Endothelial cell (in vitro differentiated cells): ENCODE measurements around the gene RNASEL. TPM values are rescaled to one million over a fixed set of nuclear protein-coding genes. Genes with fewer than 3 reads are reported as not detected.

Source experiments
- DNase-seq: peaks from one replicate; pipeline ENCODE4 v3.0.0; 2021; ENCODE audit warnings: low spot score
- H3K27ac Mint-ChIP-seq: one replicate; pipeline ENCODE4 v1.8.0; 2021; ENCODE audit warnings: mixed read lengths, inconsistent platforms; ENCODE audit not compliant: unreplicated experiment
- H3K27me3 Mint-ChIP-seq: one replicate; pipeline ENCODE4 v1.8.0; 2021; ENCODE audit warnings: mild to moderate bottlenecking, moderate library complexity, mixed read lengths, inconsistent platforms; ENCODE audit not compliant: unreplicated experiment
- H3K36me3 Mint-ChIP-seq: one replicate; pipeline ENCODE4 v1.8.0; 2021; ENCODE audit warnings: mild to moderate bottlenecking, low read depth, mixed read lengths, inconsistent platforms; ENCODE audit not compliant: unreplicated experiment
- H3K4me1 Mint-ChIP-seq: one replicate; pipeline ENCODE4 v1.8.0; 2021; ENCODE audit warnings: mild to moderate bottlenecking, mixed read lengths, inconsistent platforms; ENCODE audit not compliant: unreplicated experiment
- H3K4me3 Mint-ChIP-seq: one replicate; pipeline ENCODE4 v1.8.0; 2021; ENCODE audit warnings: mild to moderate bottlenecking, mixed read lengths, inconsistent platforms; ENCODE audit not compliant: unreplicated experiment
- H3K9me3 Mint-ChIP-seq: one replicate; pipeline ENCODE4 v1.8.0; 2021; ENCODE audit warnings: mixed read lengths, inconsistent platforms; ENCODE audit not compliant: unreplicated experiment
- CTCF ChIP-seq: fragments of 200-600 bp; sonication (generic); IDR thresholded peaks from one replicate; pipeline ENCODE4 v1.5.0; 2021; ENCODE audit warnings: antibody characterized with exemption; ENCODE audit not compliant: unreplicated experiment
- total RNA-seq: library from RNA; stranded (reverse); fragmentation: NEBNext Ultra II Directional; extraction: Animal tissue kit (Norgen Biotek cat#: 25700); gene quantifications from one replicate; pipeline ENCODE4 v1.2.1, GENCODE V29; 2021; ENCODE audit not compliant: unreplicated experiment

The RNASEL gene
- total RNA-seq, 1 donor from 2014 or later, result 2.3 TPM

DNA sequence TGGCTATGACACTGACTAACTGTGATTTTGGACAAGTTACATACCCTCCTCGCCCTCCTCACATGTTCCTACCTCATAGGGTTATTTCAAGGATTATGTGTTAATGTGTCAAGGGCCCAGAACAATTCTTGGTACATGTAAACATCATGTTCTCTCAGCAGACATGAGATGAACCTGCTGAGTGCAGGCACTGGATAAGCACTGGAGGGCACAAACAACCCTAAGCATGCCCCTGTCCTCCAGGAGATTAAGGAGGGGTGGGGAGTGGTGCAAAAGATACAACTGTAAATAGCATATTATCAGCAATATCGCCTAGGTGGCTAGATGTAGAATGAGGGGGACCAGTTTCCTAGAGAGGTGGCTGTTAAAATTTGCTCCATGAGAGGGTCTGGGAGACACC is 32.9 kb upstream of the RNASEL start:
- peaks cover 66% of the 10 kb centered on the region for H3K4me1 Mint-ChIP-seq
- no peak for DNase-seq
- no peaks in the 10 kb centered on the region for H3K36me3 Mint-ChIP-seq
- peaks cover 3% of the 10 kb centered on the region for H3K27me3 Mint-ChIP-seq
- no peaks in the 10 kb centered on the region for H3K9me3 Mint-ChIP-seq
- no peak for TF ChIP-seq CTCF
- H3K4me3 Mint-ChIP-seq, result no peak overlapping the region
- H3K27ac Mint-ChIP-seq, result no peak overlapping the region

GRCh38 chr1:182620924-182621585 is 32.0 kb upstream of the RNASEL start:
- Mint-ChIP-seq H3K4me1 (peaks cover 66% of the 10 kb centered on the region), H3K27me3 (peaks cover 8% of the 10 kb centered on the region), H3K9me3 (no peaks in the 10 kb centered on the region), H3K4me3 (no peak overlapping the region), H3K36me3 (no peaks in the 10 kb centered on the region), H3K27ac (no peak overlapping the region)
- no peak for DNase-seq
- no peak for TF ChIP-seq CTCF

DNA sequence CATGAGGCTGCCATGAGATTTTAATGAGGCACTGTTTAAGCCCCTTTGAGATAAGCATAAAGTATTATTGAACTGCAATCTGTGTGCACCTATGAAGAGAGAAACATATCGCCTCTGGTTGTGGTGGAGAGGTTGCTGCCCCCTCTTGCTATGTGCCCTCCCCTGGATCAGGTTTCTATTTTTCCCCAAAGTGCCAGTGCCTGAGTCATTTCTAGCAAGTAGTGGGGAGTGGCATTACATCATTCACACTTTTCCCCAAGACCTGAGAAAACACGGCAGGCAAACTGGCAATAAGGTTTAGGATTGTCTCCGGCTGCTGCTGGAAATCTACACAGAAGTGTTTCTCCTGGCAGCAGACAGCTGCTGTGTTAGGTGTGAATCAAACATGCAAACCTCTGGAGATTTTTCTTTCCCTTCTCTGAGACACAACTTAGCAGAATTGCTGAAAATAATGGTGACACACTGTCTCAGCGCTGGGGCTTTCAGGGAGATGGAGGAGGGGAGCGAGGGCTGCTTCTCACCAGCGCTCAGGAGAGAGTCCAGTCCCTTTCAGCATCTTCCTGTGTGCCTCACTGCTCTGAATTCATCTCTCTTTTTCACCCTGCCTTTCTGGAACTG is 28.8 kb upstream of the RNASEL start:
- Mint-ChIP-seq H3K27ac (no peak overlapping the region), H3K4me1 (peaks cover 60% of the 10 kb centered on the region), H3K9me3 (no peaks in the 10 kb centered on the region), H3K36me3 (no peaks in the 10 kb centered on the region), H3K4me3 (no peak overlapping the region), H3K27me3 (peaks cover 13% of the 10 kb centered on the region)
- no peak for TF ChIP-seq CTCF
- DNase-seq, result no peak

DNA sequence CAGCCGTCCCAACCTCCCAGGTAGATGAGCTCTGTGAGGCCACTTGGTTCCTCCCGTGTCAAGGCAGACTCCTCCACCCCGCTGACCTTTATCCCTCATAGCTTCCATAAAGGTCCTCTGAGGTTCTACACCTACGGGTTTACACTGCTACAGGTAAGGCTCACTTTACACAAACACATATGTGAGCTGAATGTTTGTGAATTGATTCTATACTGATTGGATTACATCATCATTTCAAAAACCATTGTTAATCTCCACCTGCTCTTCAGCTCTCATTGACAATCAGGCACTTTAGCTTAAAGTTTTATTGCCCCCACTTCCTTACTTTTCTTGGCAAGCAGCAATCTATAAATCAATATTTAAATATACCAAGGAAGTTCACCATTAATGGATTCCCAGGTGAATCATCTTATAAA is 28.0 kb upstream of the RNASEL start:
- H3K27me3 Mint-ChIP-seq, result peaks cover 14% of the 10 kb centered on the region
- no peak for TF ChIP-seq CTCF
- no peak for DNase-seq
- no peaks in the 10 kb centered on the region for H3K36me3 Mint-ChIP-seq
- peaks cover 66% of the 10 kb centered on the region for H3K4me1 Mint-ChIP-seq
- H3K9me3 Mint-ChIP-seq, result no peaks in the 10 kb centered on the region
- H3K4me3 Mint-ChIP-seq, result no peak overlapping the region
- H3K27ac Mint-ChIP-seq, result peak overlapping the region; percentile 48

DNA sequence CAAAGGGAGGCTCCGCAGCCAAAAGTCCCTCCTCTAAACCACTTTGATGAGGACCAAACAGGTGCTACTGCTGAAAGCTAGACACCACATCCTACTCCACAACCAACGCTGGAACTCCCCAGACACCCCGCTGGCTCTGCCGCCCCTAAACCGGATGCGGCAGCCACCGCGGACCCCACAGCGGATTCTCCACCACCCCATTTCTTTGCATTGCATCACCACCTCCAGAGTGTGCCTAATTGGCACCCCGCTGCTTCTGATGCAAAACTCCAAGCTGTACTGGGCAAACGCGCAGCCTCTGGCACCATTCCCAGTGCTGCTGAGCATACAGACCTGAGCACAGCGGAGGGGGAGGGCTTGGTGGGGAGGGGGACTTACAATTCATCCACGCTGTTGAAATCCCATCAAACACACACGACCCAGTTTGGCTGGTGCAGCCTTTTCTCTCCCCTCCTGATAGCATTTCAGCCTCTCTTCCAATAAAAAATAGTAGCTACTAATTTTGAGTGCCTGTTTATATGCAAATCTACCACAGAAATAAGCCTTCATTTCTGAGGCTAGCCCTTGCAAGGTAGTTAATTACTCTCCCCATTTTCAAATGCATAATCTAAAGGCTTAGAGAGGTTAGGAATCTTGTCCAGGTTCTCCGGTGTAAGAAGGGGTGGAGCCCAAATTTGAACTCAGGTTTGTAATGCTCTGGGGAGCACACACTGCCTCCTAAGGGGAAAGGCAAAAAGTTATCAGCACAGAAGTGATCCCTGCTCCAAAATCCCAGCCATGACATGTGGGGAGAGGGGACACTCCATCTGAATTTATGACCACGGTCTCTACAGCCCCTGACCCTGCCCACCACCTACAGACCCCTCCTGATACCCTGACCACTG is 27.3 kb upstream of the RNASEL start:
- H3K36me3 Mint-ChIP-seq, result no peaks in the 10 kb centered on the region
- H3K4me1 Mint-ChIP-seq, result peaks cover 70% of the 10 kb centered on the region
- peak overlapping the region; percentile 51 for H3K4me3 Mint-ChIP-seq
- no peak for DNase-seq
- H3K9me3 Mint-ChIP-seq, result no peaks in the 10 kb centered on the region
- peak overlapping the region; percentile 48 for H3K27ac Mint-ChIP-seq
- H3K27me3 Mint-ChIP-seq, result peaks cover 14% of the 10 kb centered on the region
- TF ChIP-seq CTCF, result no peak
